Karpas-422 (cell line): ENCODE measurements around the gene RPS27. TPM values are rescaled to one million over a fixed set of nuclear protein-coding genes. Genes with fewer than 3 reads are reported as not detected.
"Not testable (repeated sequence)": the region's sequence is repeated elsewhere in the genome, so short reads cannot be mapped to it uniquely, and the experiment has no call there.

ENCODE experiments used
- DNase-seq: peaks from one replicate; pipeline ENCODE4 v3.0.0-alpha.2; 2015
- H2AFZ ChIP-seq: fragments of 200-600 bp; sonication (generic); 2 replicates; pipeline ENCODE4 v1.6.1; 2014; ENCODE audit warnings: antibody characterized with exemption, low read length, mixed read lengths
- H3K27ac ChIP-seq: fragments of 200-600 bp; sonication (generic); 2 replicates; pipeline ENCODE4 v1.5.1; 2014; ENCODE audit warnings: mild to moderate bottlenecking, low read length, moderate library complexity
- H3K27me3 ChIP-seq: fragments of 200-600 bp; sonication (generic); 2 replicates; pipeline ENCODE4 v1.6.1; 2014; ENCODE audit warnings: low read length, mixed read lengths
- H3K36me3 ChIP-seq: fragments of 200-600 bp; sonication (generic); 2 replicates; pipeline ENCODE4 v1.6.1; 2014; ENCODE audit warnings: low read length, mixed read lengths; ENCODE audit not compliant: insufficient read depth
- H3K4me1 ChIP-seq: fragments of 200-600 bp; sonication (generic); 2 replicates; pipeline ENCODE4 v1.6.1; 2014; ENCODE audit warnings: mild to moderate bottlenecking, low read length, mixed read lengths
- H3K4me2 ChIP-seq: fragments of 200-600 bp; sonication (generic); 2 replicates; pipeline ENCODE4 v1.6.1; 2014; ENCODE audit warnings: low read length, low read depth, mild to moderate bottlenecking; ENCODE audit not compliant: poor library complexity, severe bottlenecking
- H3K4me3 ChIP-seq: fragments of 200-600 bp; sonication (generic); 2 replicates; pipeline ENCODE4 v1.5.1; 2014; ENCODE audit warnings: mild to moderate bottlenecking, antibody characterized with exemption, low read length, mixed read lengths
- H3K79me2 ChIP-seq: fragments of 200-600 bp; sonication (generic); 2 replicates; pipeline ENCODE4 v1.6.1; 2014; ENCODE audit warnings: mild to moderate bottlenecking, low read length, mixed read lengths
- H3K9ac ChIP-seq: fragments of 200-600 bp; sonication (generic); 2 replicates; pipeline ENCODE4 v1.6.0; 2014; ENCODE audit warnings: low read length
- H3K9me2 ChIP-seq: fragments of 200-600 bp; sonication (generic), shearing (Covaris generic); replicated peaks from 2 replicates; pipeline ENCODE4 v1.6.0; 2014; ENCODE audit warnings: mild to moderate bottlenecking, low read length, moderate library complexity; ENCODE audit not compliant: insufficient read depth
- H3K9me3 ChIP-seq: fragments of 300-700, 200-600 bp; sonication (generic); 2 replicates; pipeline ENCODE4 v1.6.1; 2014; ENCODE audit warnings: low read length, mixed read lengths
- H4K20me1 ChIP-seq: fragments of 200-600 bp; sonication (generic); 2 replicates; pipeline ENCODE4 v1.6.1; 2014; ENCODE audit warnings: mild to moderate bottlenecking, antibody characterized with exemption, low read length, low read depth; ENCODE audit not compliant: insufficient read depth
- total RNA-seq: library from RNA; depleted of rRNA; stranded (reverse); fragments of >200 nt; shearing (Covaris generic); gene quantifications from 2 replicates; pipeline ENCODE4 v1.2.3, GENCODE V29; 2014; ENCODE audit warnings: low replicate concordance

Gene RPS27
- total RNA-seq, 1 experiment from 2014 or later, result 8,421 TPM

DNA sequence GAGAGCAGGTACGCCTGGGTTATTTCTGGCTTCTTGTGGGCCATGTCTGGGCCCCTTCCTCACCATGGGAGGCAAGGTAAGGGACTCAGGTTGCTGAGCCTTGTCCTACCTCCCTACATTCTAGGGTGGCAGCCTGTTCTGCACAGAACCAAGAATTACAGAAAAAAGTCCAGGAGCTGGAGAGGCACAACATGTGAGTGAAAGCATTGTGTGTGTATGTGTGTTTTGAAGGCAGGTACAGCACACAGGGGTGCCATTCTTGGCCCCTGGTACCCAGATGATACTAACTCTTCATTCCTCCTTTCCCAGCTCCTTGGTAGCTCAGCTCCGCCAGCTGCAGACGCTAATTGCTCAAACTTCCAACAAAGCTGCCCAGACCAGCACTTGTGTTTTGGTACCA is 17.5 kb upstream of the RPS27 start:
- no peak overlapping the region for H2AFZ ChIP-seq
- peaks cover 23% of the 10 kb centered on the region; the same call in 1 of the 2 replicates for H3K36me3 ChIP-seq
- H3K79me2 ChIP-seq, result peaks cover 26% of the 10 kb centered on the region
- no peaks in the 10 kb centered on the region for H3K9me3 ChIP-seq
- 0 out of 2 replicates have a peak overlapping the region, but pooled peaks have one; percentile 66 for H3K27ac ChIP-seq
- H3K4me3 ChIP-seq, result no peak overlapping the region
- H3K27me3 ChIP-seq, result no peaks in the 10 kb centered on the region
- peaks cover 55% of the 10 kb centered on the region for H3K4me1 ChIP-seq
- no peaks in the 10 kb centered on the region for H4K20me1 ChIP-seq
- no peak for DNase-seq
- H3K4me2 ChIP-seq, result no peak overlapping the region
- no peaks in the 10 kb centered on the region for H3K9me2 ChIP-seq
- no peak overlapping the region for H3K9ac ChIP-seq

DNA sequence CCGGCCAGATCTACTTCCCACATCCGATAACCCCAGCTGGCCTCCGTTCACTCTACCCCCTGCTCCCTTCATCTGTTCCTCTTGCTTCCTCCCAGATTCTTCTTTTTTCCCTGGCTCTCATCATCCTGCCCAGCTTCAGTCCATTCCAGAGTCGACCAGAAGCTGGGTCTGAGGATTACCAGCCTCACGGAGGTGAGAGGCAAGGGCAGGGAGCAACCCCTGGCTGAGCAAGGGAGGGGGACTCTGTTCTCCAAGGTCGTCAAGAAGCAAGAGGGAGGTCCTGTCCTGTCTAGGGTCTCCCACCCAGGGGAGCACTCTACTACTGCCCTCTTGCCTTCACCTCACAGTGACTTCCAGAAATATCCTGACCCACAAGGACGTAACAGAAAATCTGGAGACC is 17.0 kb upstream of the RPS27 start:
- Histone ChIP-seq H3K9ac (no peak overlapping the region), H3K4me2 (no peak overlapping the region), H3K9me2 (no peaks in the 10 kb centered on the region), H3K79me2 (peaks cover 22% of the 10 kb centered on the region), H3K36me3 (peaks cover 23% of the 10 kb centered on the region; the same call in 1 of the 2 replicates), H3K27me3 (no peaks in the 10 kb centered on the region), H3K4me1 (peaks cover 57% of the 10 kb centered on the region), H3K27ac (no peak overlapping the region), H3K4me3 (no peak overlapping the region), H2AFZ (no peak overlapping the region), H3K9me3 (no peaks in the 10 kb centered on the region), H4K20me1 (no peaks in the 10 kb centered on the region)
- DNase-seq, result no peak

DNA sequence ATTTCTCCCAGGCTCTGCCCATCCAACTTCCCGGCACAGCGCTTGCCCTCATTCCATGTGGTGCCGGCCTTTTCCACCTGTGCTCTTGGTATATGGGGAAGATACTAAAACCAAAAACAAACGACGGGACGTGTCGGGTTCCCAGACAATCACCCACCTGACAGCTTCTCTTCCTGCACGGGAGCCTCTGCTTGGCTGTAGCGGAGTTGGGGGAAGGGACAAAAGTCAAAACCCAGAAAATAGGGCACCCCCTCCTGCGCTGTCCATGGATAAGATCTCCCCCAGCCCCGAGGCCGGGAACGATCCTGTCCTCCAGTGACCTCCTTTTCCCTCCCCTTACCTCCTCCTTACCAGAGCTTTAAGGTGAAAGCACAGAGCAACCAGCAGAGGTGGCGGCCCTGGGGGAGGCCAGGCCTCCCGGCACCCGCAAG is 13.7 kb upstream of the RPS27 start:
- DNase-seq, result no peak
- H3K36me3 ChIP-seq, result peaks cover 23% of the 10 kb centered on the region; the same call in 1 of the 2 replicates
- H3K9me3 ChIP-seq, result no peaks in the 10 kb centered on the region
- no peak overlapping the region for H2AFZ ChIP-seq
- peak overlapping the region; percentile 85 for H3K4me2 ChIP-seq
- H3K4me1 ChIP-seq, result peaks cover 55% of the 10 kb centered on the region
- H4K20me1 ChIP-seq, result no peaks in the 10 kb centered on the region
- peak overlapping the region; percentile 88 for H3K9ac ChIP-seq
- no peaks in the 10 kb centered on the region for H3K27me3 ChIP-seq
- H3K27ac ChIP-seq, result peak overlapping the region; percentile 77
- no peaks in the 10 kb centered on the region for H3K9me2 ChIP-seq
- H3K4me3 ChIP-seq, result peak overlapping the region; percentile 92
- peaks cover 20% of the 10 kb centered on the region for H3K79me2 ChIP-seq

DNA sequence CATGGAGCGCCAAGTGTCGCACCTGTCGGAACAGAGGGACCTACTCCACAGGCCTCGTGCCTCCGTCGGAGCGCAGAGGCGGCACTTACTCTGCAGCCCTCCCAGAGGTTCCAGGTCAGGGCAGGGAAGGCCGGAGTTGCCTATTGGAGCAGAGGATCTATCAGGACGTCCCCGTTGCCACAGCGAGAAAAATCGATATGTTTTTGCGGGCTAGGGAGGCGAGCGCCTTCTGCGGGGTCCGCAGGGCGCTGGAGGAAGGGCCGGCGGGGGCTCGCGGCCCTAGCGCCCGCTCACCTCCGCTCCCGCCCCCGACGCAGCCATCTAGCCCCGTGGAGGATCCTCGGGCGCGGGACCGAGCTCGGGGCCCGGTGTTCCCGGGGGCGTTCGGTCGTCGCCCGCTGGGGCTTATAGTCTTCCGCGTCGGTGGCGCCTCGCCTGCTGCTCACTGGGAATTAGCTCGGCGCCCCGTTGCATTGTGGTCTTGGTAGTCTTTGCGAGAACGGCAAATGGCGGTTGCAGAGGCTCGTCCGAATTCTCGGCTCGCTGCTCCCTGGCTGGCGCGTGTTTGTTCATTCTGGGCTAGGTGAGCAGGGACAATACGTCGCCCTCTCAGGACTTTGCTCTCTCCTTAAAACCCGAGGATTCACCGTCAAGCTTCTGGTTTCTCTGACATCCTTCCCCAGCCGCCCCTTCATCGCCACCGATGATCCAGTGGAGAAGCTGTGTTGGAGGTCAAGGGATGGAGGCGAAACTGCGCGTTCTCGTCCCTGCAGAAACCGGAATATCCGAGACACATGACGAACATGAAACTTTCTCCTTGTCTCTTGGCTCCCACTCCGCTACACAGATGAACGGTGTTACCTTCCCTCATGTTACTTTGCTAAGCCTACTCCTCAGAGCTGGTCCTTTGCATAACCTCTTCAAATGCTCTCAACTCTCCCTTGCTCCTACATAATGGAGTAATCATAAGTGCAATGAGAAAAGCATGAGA is 13.0 kb upstream of the RPS27 start, which contains the start of gene JTB:
Gene JTB, minus strand, starts transcription at position 425 of the 991 bp plus-strand sequence. Its CDS starts 422 bp downstream, at position 3.
- peaks cover 20% of the 10 kb centered on the region for H3K79me2 ChIP-seq
- peaks cover 23% of the 10 kb centered on the region; the same call in 1 of the 2 replicates for H3K36me3 ChIP-seq
- peak within 1 kb of the TSS; percentile 97 for H2AFZ ChIP-seq
- no peaks in the 10 kb centered on the region for H3K9me3 ChIP-seq
- peak; percentile 93 for DNase-seq
- peak within 1 kb of the TSS; percentile 77 for H3K27ac ChIP-seq
- H3K27me3 ChIP-seq, result no peaks in the 10 kb centered on the region
- H4K20me1 ChIP-seq, result no peaks in the 10 kb centered on the region
- H3K4me1 ChIP-seq, result peaks cover 48% of the 10 kb centered on the region
- peak within 1 kb of the TSS; percentile 88 for H3K9ac ChIP-seq
- peak within 1 kb of the TSS; percentile 92 for H3K4me3 ChIP-seq
- H3K4me2 ChIP-seq, result peak within 1 kb of the TSS; percentile 85
- H3K9me2 ChIP-seq, result no peaks in the 10 kb centered on the region

DNA sequence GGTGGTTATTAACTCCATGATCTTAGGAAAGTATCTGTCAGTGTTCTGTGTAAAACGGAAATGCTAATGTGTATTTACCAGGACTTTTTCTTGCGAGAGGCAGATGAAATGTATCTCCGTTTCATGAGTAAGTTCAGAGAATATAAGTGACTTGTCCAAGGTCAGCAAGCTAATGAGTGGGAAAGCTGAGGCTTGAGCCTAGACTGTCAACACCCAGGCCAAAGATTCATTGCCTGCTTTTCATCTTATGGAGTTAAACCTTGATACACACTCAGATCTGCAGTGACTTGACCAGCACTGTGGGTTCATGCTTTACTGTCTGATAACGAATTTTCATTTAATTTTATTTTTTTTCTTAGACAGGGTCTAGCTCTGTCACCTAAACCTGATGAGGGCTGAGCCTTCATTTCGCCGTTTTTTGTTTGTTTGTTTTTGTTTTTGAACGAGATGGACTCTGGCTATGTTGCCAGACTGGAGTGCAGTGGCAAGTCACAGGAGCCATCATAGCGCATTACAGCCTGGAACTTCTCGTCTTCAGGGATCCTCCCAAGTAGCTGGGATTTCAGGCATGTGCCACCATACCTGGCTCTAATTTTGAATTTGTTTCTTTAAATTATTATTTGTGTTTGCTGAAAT is 12.2 kb upstream of the RPS27 start:
- Histone ChIP-seq H3K9me3 (no peaks in the 10 kb centered on the region), H3K4me1 (peaks cover 40% of the 10 kb centered on the region), H3K9ac (peak overlapping the region; percentile 88), H3K4me3 (peak overlapping the region; percentile 92), H3K27ac (peak overlapping the region; percentile 77), H2AFZ (peak overlapping the region; percentile 97), H3K9me2 (no peaks in the 10 kb centered on the region), H3K36me3 (peaks cover 22% of the 10 kb centered on the region; the same call in 1 of the 2 replicates), H3K4me2 (peak overlapping the region; percentile 85), H4K20me1 (no peaks in the 10 kb centered on the region), H3K79me2 (peaks cover 20% of the 10 kb centered on the region), H3K27me3 (no peaks in the 10 kb centered on the region)
- no peak for DNase-seq

DNA sequence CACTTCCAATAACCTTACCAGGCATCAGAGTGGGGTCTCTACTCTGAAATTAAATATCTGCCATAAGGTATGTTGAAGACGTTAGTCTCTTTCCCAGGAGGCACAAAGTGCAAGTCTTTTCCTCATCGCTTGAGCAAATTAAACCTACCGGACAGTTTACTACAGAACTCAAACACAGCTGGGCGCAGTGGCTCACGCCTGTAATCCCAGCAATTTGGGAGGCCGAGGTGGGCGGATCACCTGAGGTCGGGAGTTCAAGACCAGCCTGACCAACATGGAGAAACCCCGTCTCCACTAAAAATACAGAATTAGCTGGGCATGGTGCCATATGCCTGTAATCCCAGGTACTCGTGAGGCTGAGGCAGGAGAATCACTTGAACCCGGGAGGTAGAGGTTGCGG is 11.5 kb upstream of the RPS27 start:
- H3K27me3 ChIP-seq, H4K20me1 ChIP-seq, H2AFZ ChIP-seq, DNase-seq, H3K9me2 ChIP-seq, H3K9me3 ChIP-seq, H3K27ac ChIP-seq: not testable (repeated sequence)
- peaks cover 20% of the 10 kb centered on the region for H3K79me2 ChIP-seq
- H3K4me2 ChIP-seq, result peak overlapping the region; percentile 85
- peaks cover 15% of the 10 kb centered on the region; the same call in 1 of the 2 replicates for H3K36me3 ChIP-seq
- H3K9ac ChIP-seq, result peak overlapping the region; percentile 88
- peak overlapping the region; percentile 92; the same call in 1 of the 2 replicates for H3K4me3 ChIP-seq
- peaks cover 34% of the 10 kb centered on the region for H3K4me1 ChIP-seq

DNA sequence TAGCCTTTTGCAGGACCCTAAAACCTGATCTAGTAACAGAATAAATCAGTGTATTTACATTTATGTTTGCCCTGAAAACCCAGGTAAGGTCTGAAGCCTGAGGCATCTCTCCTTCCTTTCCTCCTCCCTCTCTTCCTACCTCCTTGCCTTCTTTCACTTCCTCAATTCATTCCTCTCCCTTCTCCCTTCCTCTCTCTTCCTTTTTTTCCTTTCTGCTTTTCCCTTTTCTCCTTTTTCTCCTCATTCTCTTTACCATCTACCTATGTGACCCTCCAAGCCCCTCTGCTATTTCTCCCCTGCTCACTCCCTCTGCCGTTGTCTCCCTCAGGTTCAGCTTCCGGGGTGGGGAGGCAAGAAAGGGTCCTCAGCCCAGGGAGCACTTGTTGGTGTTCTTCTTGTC is 8.8 kb upstream of the RPS27 start:
- H3K4me2 ChIP-seq, H3K79me2 ChIP-seq, H4K20me1 ChIP-seq, H3K9me3 ChIP-seq, H3K9ac ChIP-seq, H3K9me2 ChIP-seq, H3K4me3 ChIP-seq, H2AFZ ChIP-seq, DNase-seq, H3K36me3 ChIP-seq, H3K27ac ChIP-seq, H3K27me3 ChIP-seq: not testable (repeated sequence)
- H3K4me1 ChIP-seq, result peaks cover 37% of the 10 kb centered on the region
